ENCODE measurements around the gene CFD. TPM values are rescaled to one million over a fixed set of nuclear protein-coding genes. Genes with fewer than 3 reads are reported as not detected.
"Not testable (repeated sequence)": the region's sequence is repeated elsewhere in the genome, so short reads cannot be mapped to it uniquely, and the experiment has no call there.

CFD gene
- total RNA-seq, 4 donors from 2014 or later, result 339 to 1,037 (median 506) TPM

- intact Hi-C loops (cut with DNase I), result no loop called here
- H3K4me3 ChIP-seq (replicated peaks in 1 of 3), result no peak overlapping the region
- H3K36me3 ChIP-seq, result no peaks in the 10 kb centered on the region
- TF ChIP-seq POLR2A (IDR thresholded peaks at IDR 0.05), result no peak
- TF ChIP-seq, protein P1, sequence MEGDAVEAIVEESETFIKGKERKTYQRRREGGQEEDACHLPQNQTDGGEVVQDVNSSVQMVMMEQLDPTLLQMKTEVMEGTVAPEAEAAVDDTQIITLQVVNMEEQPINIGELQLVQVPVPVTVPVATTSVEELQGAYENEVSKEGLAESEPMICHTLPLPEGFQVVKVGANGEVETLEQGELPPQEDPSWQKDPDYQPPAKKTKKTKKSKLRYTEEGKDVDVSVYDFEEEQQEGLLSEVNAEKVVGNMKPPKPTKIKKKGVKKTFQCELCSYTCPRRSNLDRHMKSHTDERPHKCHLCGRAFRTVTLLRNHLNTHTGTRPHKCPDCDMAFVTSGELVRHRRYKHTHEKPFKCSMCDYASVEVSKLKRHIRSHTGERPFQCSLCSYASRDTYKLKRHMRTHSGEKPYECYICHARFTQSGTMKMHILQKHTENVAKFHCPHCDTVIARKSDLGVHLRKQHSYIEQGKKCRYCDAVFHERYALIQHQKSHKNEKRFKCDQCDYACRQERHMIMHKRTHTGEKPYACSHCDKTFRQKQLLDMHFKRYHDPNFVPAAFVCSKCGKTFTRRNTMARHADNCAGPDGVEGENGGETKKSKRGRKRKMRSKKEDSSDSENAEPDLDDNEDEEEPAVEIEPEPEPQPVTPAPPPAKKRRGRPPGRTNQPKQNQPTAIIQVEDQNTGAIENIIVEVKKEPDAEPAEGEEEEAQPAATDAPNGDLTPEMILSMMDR (IDR thresholded peaks at IDR 0.05), result no peak
- H3K27me3 ChIP-seq, result no peaks in the 10 kb centered on the region
- H3K27ac ChIP-seq, result no peak overlapping the region
- DNase-seq, result no peak
- no peaks in the 10 kb centered on the region for H3K9me3 ChIP-seq
- no peaks in the 10 kb centered on the region for H3K4me1 ChIP-seq
- WGBS, 2 donors, result 77% methylated on average over 28 to 33 of the region's 36 CpGs
Observed at GRCh38 chr19:835210-835810, 24.2 kb upstream of the CFD start.

GRCh38 chr19:840519-841206 lies 18.8 kb upstream of the CFD start, which contains the start of gene PRTN3:
TSS of gene PRTN3 (plus strand) at chr19:840999. CDS start at chr19:841009, 10 bp downstream.
- Histone ChIP-seq H3K4me1 (peaks cover 10 to 14% of the 10 kb centered on the region in 2 donors), H3K9me3 (no peaks in the 10 kb centered on the region), H3K27me3 (no peaks in the 10 kb centered on the region), H3K27ac (no peak within 1 kb of the TSS), H3K4me3 (replicated peaks in 1 of 3) (no peak within 1 kb of the TSS), H3K36me3 (no peaks in the 10 kb centered on the region)
- TF ChIP-seq POLR2A (IDR thresholded peaks at IDR 0.05), result no peak
- TF ChIP-seq, protein P1 (IDR thresholded peaks at IDR 0.05), result no peak
- no peak for DNase-seq
- WGBS, 2 donors, result 70 to 72% methylated on average over 4 to 10 of the region's 24 CpGs
- intact Hi-C loops (cut with DNase I), result no loop called here

DNA sequence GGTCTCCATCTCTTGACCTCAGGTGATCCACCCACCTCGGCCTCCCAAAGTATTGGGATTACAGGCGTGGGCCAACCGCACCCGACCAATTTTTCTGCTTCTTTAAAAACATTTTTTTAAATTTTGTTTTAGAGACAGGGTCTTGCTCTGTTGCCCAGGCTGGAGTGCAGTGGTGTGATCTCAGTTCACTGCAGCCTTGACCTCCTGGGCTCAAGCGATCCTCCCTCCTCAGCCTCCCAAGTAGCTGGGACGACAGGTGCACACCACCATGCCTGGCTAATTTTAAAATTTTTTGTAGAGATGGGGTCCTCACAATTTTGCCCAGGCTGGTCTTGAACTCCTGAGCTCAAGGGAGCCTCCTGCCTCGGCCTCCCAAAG lies 16.7 kb upstream of the CFD start:
- H3K27me3 ChIP-seq; H3K9me3 ChIP-seq; H3K4me3 ChIP-seq (replicated peaks in 1 of 3); H3K27ac ChIP-seq; intact Hi-C loops (cut with DNase I); DNase-seq; H3K36me3 ChIP-seq: not testable (repeated sequence)
- WGBS, 2 donors, result 80 to 89% methylated on average over 7 of the region's 7 CpGs
- peaks cover 12 to 14% of the 10 kb centered on the region in 2 donors for H3K4me1 ChIP-seq

GRCh38 chr19:843180-843835 lies 16.2 kb upstream of the CFD start:
- WGBS, 2 donors, result 0 to 50% methylated on average over 2 to 5 of the region's 46 CpGs
- Histone ChIP-seq H3K4me1 (peaks cover 14 to 17% of the 10 kb centered on the region in 2 donors), H3K27ac (no peak overlapping the region), H3K27me3 (no peaks in the 10 kb centered on the region), H3K36me3 (no peaks in the 10 kb centered on the region), H3K4me3 (replicated peaks in 1 of 3) (peak overlapping the region in 1 of 3 donors; percentile 5), H3K9me3 (no peaks in the 10 kb centered on the region)
- TF ChIP-seq POLR2A (IDR thresholded peaks at IDR 0.05), result no peak
- TF ChIP-seq, protein P1 (IDR thresholded peaks at IDR 0.05), result no peak
- intact Hi-C loops (cut with DNase I), result no loop called here
- peak in 1 of 2 donors; percentile 46 for DNase-seq

- 26 to 41% methylated on average over 17 to 27 of the region's 70 CpGs for WGBS, 2 donors
- intact Hi-C loops (cut with DNase I), result no loop called here
- no peak overlapping the region for H3K27ac ChIP-seq
Observed at GRCh38 chr19:843836-844545, 15.5 kb upstream of the CFD start.

More at GRCh38 chr19:843836-844545, 15.5 kb upstream of the CFD start:
- no peak for DNase-seq
- no peaks in the 10 kb centered on the region for H3K36me3 ChIP-seq
- no peak for TF ChIP-seq POLR2A (IDR thresholded peaks at IDR 0.05)
- TF ChIP-seq, protein P1 (IDR thresholded peaks at IDR 0.05), result no peak
- H3K4me3 ChIP-seq (replicated peaks in 1 of 3), result peak overlapping the region in 1 of 3 donors; percentile 5
- peaks cover 14 to 19% of the 10 kb centered on the region in 2 donors for H3K4me1 ChIP-seq
- no peaks in the 10 kb centered on the region for H3K27me3 ChIP-seq
- no peaks in the 10 kb centered on the region for H3K9me3 ChIP-seq
